Loucy (cell line): ENCODE measurements around the gene RRAS2.

Experiments used
- H2AFZ ChIP-seq: fragments of 200-600 bp; sonication (generic); 2 replicates; pipeline ENCODE4 v1.6.0; 2016; ENCODE audit warnings: antibody characterized with exemption, mild to moderate bottlenecking, low read length, moderate library complexity
- H3F3A ChIP-seq: fragments of 200-600 bp; 2 replicates; pipeline ENCODE4 v1.6.0; 2016; ENCODE audit warnings: antibody characterized with exemption, low read depth, mild to moderate bottlenecking
- H3K27me3 ChIP-seq: fragments of 200-600 bp; sonication (generic); 2 replicates; pipeline ENCODE4 v1.6.1; 2014; ENCODE audit warnings: low read length, mild to moderate bottlenecking; ENCODE audit not compliant: insufficient read depth, poor library complexity, severe bottlenecking
- H3K36me3 ChIP-seq: fragments of 200-600 bp; sonication (generic); 2 replicates; pipeline ENCODE4 v1.6.1; 2016; ENCODE audit warnings: low read length; ENCODE audit not compliant: insufficient read depth
- H3K4me1 ChIP-seq: fragments of 200-600 bp; sonication (generic); 2 replicates; pipeline ENCODE4 v1.5.1; 2014; ENCODE audit warnings: low read length, mild to moderate bottlenecking; ENCODE audit not compliant: insufficient read depth, poor library complexity, severe bottlenecking
- H3K4me2 ChIP-seq: fragments of 200-600 bp; sonication (generic); 2 replicates; pipeline ENCODE4 v1.6.0; 2014; ENCODE audit warnings: antibody characterized with exemption, low read length, low read depth, mild to moderate bottlenecking; ENCODE audit not compliant: poor library complexity, severe bottlenecking
- H3K4me3 ChIP-seq: fragments of 200-600 bp; sonication (generic); 2 replicates; pipeline ENCODE4 v1.5.1; 2014; ENCODE audit warnings: low read length, mild to moderate bottlenecking, mixed read lengths; ENCODE audit not compliant: poor library complexity, severe bottlenecking
- H3K79me2 ChIP-seq: fragments of 200-600 bp; sonication (generic); 2 replicates; pipeline ENCODE4 v1.6.1; 2014; ENCODE audit warnings: low read length; ENCODE audit not compliant: insufficient read depth
- H3K9ac ChIP-seq: fragments of 200-600 bp; sonication (generic); 2 replicates; pipeline ENCODE4 v1.6.0; 2014; ENCODE audit warnings: mild to moderate bottlenecking, low read depth, low read length, moderate library complexity; ENCODE audit not compliant: poor library complexity, severe bottlenecking
- H3K9me2 ChIP-seq: fragments of 200-600 bp; sonication (generic); replicated peaks from 2 replicates; pipeline ENCODE4 v1.6.1; 2016; ENCODE audit warnings: low read depth, low read length, mixed read lengths
- H3K9me3 ChIP-seq: fragments of 200-600 bp; sonication (generic); 2 replicates; pipeline ENCODE4 v1.6.1; 2014; ENCODE audit warnings: mild to moderate bottlenecking, antibody characterized with exemption, low read length, low read depth; ENCODE audit not compliant: insufficient read depth
- H4K20me1 ChIP-seq: fragments of 200-600 bp; sonication (generic); 2 replicates; pipeline ENCODE4 v1.6.0; 2014; ENCODE audit warnings: antibody characterized with exemption, low read length, mild to moderate bottlenecking; ENCODE audit not compliant: insufficient read depth, poor library complexity, severe bottlenecking
- CTCF ChIP-seq: fragments of 200-600 bp; sonication (generic); conservative IDR thresholded peaks from 2 replicates; pipeline ENCODE4 v1.5.1; 2014; ENCODE audit warnings: mild to moderate bottlenecking, antibody characterized with exemption, low read length
- EZH2phosphoT487 ChIP-seq: fragments of 200-600 bp; IDR thresholded peaks from 2 replicates; pipeline ENCODE4 v1.6.1; 2018; ENCODE audit warnings: antibody characterized with exemption, mild to moderate bottlenecking, moderate library complexity, borderline replicate concordance

The RRAS2 gene

GRCh38 chr11:14264966-14265365 is 94.0 kb downstream of the RRAS2 start:
- no peaks in the 10 kb centered on the region for H3K79me2 ChIP-seq
- peaks cover 100% of the 10 kb centered on the region for H3K27me3 ChIP-seq
- H3K9me2 ChIP-seq: no peaks in the 10 kb centered on the region
- H3K9ac ChIP-seq: no peak overlapping the region
- H3K4me1 ChIP-seq: no peaks in the 10 kb centered on the region
- no peaks in the 10 kb centered on the region for H3K36me3 ChIP-seq
- no peak overlapping the region for H3K4me2 ChIP-seq
- H3K9me3 ChIP-seq: no peaks in the 10 kb centered on the region
- H2AFZ ChIP-seq: no peak overlapping the region
- TF ChIP-seq EZH2phosphoT487 (no peak), CTCF (no peak)
- no peak overlapping the region for H3K4me3 ChIP-seq
- H4K20me1 ChIP-seq: no peaks in the 10 kb centered on the region
- H3F3A ChIP-seq: no peaks in the 10 kb centered on the region

- Histone ChIP-seq H3K79me2 (no peaks in the 10 kb centered on the region), H3K4me2 (no peak overlapping the region), H3K27me3 (peaks cover 83% of the 10 kb centered on the region), H2AFZ (no peak overlapping the region), H3K9me3 (no peaks in the 10 kb centered on the region), H3K4me3 (no peak overlapping the region), H3K36me3 (no peaks in the 10 kb centered on the region), H4K20me1 (no peaks in the 10 kb centered on the region), H3F3A (no peaks in the 10 kb centered on the region), H3K9me2 (no peaks in the 10 kb centered on the region), H3K4me1 (no peaks in the 10 kb centered on the region), H3K9ac (no peak overlapping the region)
- TF ChIP-seq CTCF: no peak
- TF ChIP-seq EZH2phosphoT487: no peak
Observed at GRCh38 chr11:14262271-14262846, 96.6 kb downstream of the RRAS2 start.

- TF ChIP-seq CTCF (no peak), EZH2phosphoT487 (no peak)
Observed at GRCh38 chr11:14261066-14261465, 97.9 kb downstream of the RRAS2 start.

More at GRCh38 chr11:14261066-14261465, 97.9 kb downstream of the RRAS2 start:
- H4K20me1 ChIP-seq: no peaks in the 10 kb centered on the region
- H3K9ac ChIP-seq: no peak overlapping the region
- no peaks in the 10 kb centered on the region for H3K9me2 ChIP-seq
- H3K4me2 ChIP-seq: no peak overlapping the region
- no peaks in the 10 kb centered on the region for H3K79me2 ChIP-seq
- no peaks in the 10 kb centered on the region for H3K36me3 ChIP-seq
- H2AFZ ChIP-seq: no peak overlapping the region
- H3K9me3 ChIP-seq: no peaks in the 10 kb centered on the region
- H3K27me3 ChIP-seq: peaks cover 76% of the 10 kb centered on the region
- no peaks in the 10 kb centered on the region for H3F3A ChIP-seq
- no peak overlapping the region for H3K4me3 ChIP-seq
- no peaks in the 10 kb centered on the region for H3K4me1 ChIP-seq
